Calu3 (cell line): ENCODE measurements around the gene CCDC85C. TPM values are rescaled to one million over a fixed set of nuclear protein-coding genes. Genes with fewer than 3 reads are reported as not detected.

Experiments used
- BruUV-seq: library from RNA; stranded (reverse); fragments of 400-500 nt; replicated peaks from 2 replicates; lab custom pipeline; 2021; lab: Mats Ljungman, UMichigan
- CTCF ChIA-PET: fragments of 300-600 bp; sonication (Branson Sonifier 250); formaldehyde crosslinking; loops from one replicate; lab custom pipeline; 2022; ENCODE audit warnings: antibody characterized with exemption; lab: Charles Lee
- DNase-seq: peaks from one replicate; pipeline ENCODE4 v3.0.0; 2022
- H3K27ac Mint-ChIP-seq: one replicate; pipeline ENCODE4 v1.8.0; 2022; ENCODE audit warnings: mixed read lengths; ENCODE audit not compliant: unreplicated experiment
- H3K27me3 Mint-ChIP-seq: one replicate; pipeline ENCODE4 v1.8.0; 2022; ENCODE audit warnings: mixed read lengths; ENCODE audit not compliant: unreplicated experiment
- H3K36me3 Mint-ChIP-seq: one replicate; pipeline ENCODE4 v1.8.0; 2022; ENCODE audit warnings: mild to moderate bottlenecking, moderate library complexity, mixed read lengths; ENCODE audit not compliant: insufficient read depth, unreplicated experiment
- H3K4me1 Mint-ChIP-seq: one replicate; pipeline ENCODE4 v1.8.0; 2022; ENCODE audit warnings: mild to moderate bottlenecking, low read depth, mixed read lengths; ENCODE audit not compliant: unreplicated experiment
- H3K4me3 Mint-ChIP-seq: one replicate; pipeline ENCODE4 v1.8.0; 2022; ENCODE audit warnings: mild to moderate bottlenecking, low read depth, moderate library complexity, mixed read lengths; ENCODE audit not compliant: unreplicated experiment
- H3K9me3 Mint-ChIP-seq: one replicate; pipeline ENCODE4 v1.8.0; 2022; ENCODE audit warnings: low read depth, mixed read lengths; ENCODE audit not compliant: unreplicated experiment
- intact Hi-C: fragments of 100-400 bp; cut with micrococcal nuclease; formaldehyde crosslinking; loops from one replicate; pipeline ENCODE4 v1.10.0; 2022; ENCODE audit not compliant: unreplicated experiment
- total RNA-seq: library from RNA; stranded (reverse); gene quantifications from 2 replicates; pipeline ENCODE4 v1.2.3, GENCODE V29; 2022
- TF ChIP-seq, protein P1 (sequence below): fragments of 200-600 bp; IDR thresholded peaks from one replicate; pipeline ENCODE4 v1.8.0; 2022; ENCODE audit warnings: antibody characterized with exemption; ENCODE audit not compliant: unreplicated experiment

Gene CCDC85C
- total RNA-seq, 1 experiment from 2014 or later, result 45.1 TPM

DNA sequence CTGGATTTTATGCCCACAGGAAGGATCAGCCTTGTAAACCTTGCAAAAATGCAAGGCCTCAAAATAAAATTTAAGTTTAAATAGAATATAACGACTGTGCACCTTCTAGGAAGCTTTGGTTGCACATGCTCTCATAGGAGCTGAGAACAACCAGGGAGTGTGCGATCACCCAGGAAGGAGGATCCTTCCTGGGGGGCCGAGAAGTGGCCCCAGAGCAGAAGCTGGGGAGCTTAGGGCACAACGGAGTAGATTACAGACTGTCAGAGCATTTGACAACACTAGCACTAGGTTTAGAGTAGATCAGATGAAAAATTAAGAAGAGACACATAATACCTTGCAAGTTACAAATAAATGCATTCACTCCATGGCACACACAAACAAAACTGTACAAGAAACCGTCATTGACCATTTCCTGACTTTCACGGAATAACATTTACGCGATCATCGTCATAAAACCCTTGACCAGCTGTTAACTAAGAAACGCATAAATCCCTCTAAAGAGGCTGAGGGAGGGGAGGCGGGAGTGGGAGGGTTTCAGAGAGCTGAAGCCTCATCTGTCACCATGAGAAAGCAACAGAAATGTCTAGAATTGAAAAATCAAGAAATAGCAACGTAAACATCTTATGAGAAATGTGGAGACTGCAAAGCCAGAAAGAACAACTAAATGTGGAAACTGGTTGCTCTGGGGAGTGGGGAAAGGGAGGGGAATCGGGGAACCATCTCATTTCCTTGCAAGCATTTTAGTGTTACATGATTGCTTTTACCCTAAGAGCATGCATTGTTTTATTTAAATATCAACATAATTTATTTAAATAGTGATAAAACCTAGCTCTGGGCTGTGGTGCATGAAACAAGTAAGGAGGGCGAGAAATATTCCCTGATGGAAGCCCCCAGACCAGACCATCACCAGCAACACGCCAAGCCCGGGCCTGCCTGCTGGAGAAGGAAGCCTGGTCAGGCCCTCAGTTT, 13.1 kb upstream of the CCDC85C start:
- no peak for DNase-seq
- BruUV-seq, result no TSS peak
- TF ChIP-seq, protein P1, sequence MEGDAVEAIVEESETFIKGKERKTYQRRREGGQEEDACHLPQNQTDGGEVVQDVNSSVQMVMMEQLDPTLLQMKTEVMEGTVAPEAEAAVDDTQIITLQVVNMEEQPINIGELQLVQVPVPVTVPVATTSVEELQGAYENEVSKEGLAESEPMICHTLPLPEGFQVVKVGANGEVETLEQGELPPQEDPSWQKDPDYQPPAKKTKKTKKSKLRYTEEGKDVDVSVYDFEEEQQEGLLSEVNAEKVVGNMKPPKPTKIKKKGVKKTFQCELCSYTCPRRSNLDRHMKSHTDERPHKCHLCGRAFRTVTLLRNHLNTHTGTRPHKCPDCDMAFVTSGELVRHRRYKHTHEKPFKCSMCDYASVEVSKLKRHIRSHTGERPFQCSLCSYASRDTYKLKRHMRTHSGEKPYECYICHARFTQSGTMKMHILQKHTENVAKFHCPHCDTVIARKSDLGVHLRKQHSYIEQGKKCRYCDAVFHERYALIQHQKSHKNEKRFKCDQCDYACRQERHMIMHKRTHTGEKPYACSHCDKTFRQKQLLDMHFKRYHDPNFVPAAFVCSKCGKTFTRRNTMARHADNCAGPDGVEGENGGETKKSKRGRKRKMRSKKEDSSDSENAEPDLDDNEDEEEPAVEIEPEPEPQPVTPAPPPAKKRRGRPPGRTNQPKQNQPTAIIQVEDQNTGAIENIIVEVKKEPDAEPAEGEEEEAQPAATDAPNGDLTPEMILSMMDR, result no peak
- peaks cover 14% of the 10 kb centered on the region for H3K4me1 Mint-ChIP-seq
- no peak overlapping the region for H3K27ac Mint-ChIP-seq
- H3K27me3 Mint-ChIP-seq, result peaks cover 17% of the 10 kb centered on the region
- H3K36me3 Mint-ChIP-seq, result no peaks in the 10 kb centered on the region
- no peak overlapping the region for H3K4me3 Mint-ChIP-seq
- intact Hi-C loops, result no loop called here
- CTCF ChIA-PET, result interaction anchor here (0.6 to 0.9 kb wide), 2 partner anchors 24 to 99 kb away, joined by 3 to 4 read pairs; no protein-coding TSS in a partner anchor
- no peaks in the 10 kb centered on the region for H3K9me3 Mint-ChIP-seq

- peaks cover 12% of the 10 kb centered on the region for H3K4me1 Mint-ChIP-seq
- TF ChIP-seq, protein P1, result no peak
- H3K36me3 Mint-ChIP-seq, result no peaks in the 10 kb centered on the region
- no peak overlapping the region for H3K27ac Mint-ChIP-seq
- H3K4me3 Mint-ChIP-seq, result no peak overlapping the region
- no TSS peak for BruUV-seq
- no peak for DNase-seq
- no peaks in the 10 kb centered on the region for H3K9me3 Mint-ChIP-seq
- intact Hi-C loops, result no loop called here
- peaks cover 17% of the 10 kb centered on the region for H3K27me3 Mint-ChIP-seq
- CTCF ChIA-PET, result no interaction called here
Measured at GRCh38 chr14:99615497-99616157, 11.6 kb upstream of the CCDC85C start.

GRCh38 chr14:99612738-99613330, 8.8 kb upstream of the CCDC85C start:
- no peak for DNase-seq
- H3K9me3 Mint-ChIP-seq, result no peaks in the 10 kb centered on the region
- BruUV-seq, result no TSS peak
- peaks cover 17% of the 10 kb centered on the region for H3K27me3 Mint-ChIP-seq
- H3K27ac Mint-ChIP-seq, result no peak overlapping the region
- no peaks in the 10 kb centered on the region for H3K36me3 Mint-ChIP-seq
- H3K4me1 Mint-ChIP-seq, result peaks cover 12% of the 10 kb centered on the region
- intact Hi-C loops, result no loop called here
- TF ChIP-seq, protein P1, result no peak
- no peak overlapping the region for H3K4me3 Mint-ChIP-seq
- CTCF ChIA-PET, result no interaction called here

DNA sequence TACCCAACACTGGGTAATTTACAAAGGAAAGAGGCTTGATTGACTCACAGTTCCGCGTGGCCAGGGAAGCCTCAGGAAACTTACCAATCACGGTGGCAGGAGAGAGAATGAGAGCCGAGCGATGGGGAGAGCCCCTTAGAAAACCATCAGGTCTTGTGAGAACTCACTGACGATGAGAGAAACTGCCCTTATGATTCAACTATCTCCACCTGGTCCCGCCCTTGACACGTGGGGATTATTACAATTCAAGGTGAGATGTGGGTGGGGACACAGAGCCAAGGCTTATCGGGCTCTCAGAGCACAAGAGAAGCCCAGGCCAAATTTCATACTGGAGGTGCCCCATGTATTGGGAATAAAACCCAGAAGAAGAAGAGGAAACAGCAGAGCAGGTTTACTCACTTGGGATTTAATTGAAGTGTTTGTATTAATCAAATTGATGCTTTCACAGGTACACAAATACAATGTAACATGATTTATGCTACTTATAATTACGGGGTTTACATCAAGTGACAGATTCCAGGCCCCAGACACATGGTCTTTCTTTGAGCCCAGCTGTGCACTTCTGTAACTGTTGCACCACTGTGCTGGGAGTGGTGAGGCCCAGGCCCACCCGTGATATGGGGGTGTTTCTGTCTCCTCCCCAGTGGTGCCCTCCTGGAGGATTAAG, 8.2 kb upstream of the CCDC85C start:
- Mint-ChIP-seq H3K9me3 (no peaks in the 10 kb centered on the region), H3K27me3 (peaks cover 17% of the 10 kb centered on the region), H3K27ac (no peak overlapping the region), H3K4me1 (peaks cover 12% of the 10 kb centered on the region), H3K36me3 (no peaks in the 10 kb centered on the region), H3K4me3 (no peak overlapping the region)
- DNase-seq, result no peak
- TF ChIP-seq, protein P1, result no peak
- CTCF ChIA-PET, result no interaction called here
- BruUV-seq, result no TSS peak
- intact Hi-C loops, result no loop called here
